DMS 273 (cell line): Measurements from ENCODE around the gene GALNT17.
"Not testable (repeated sequence)": the region's sequence is repeated elsewhere in the genome, so short reads cannot be mapped to it uniquely, and the experiment has no call there.

Experiments
- DNase-seq: peaks from one replicate; lab custom pipeline; 2025; ENCODE audit not compliant: unreplicated experiment; lab: John Stamatoyannopoulos, UW

GALNT17 gene

DNA sequence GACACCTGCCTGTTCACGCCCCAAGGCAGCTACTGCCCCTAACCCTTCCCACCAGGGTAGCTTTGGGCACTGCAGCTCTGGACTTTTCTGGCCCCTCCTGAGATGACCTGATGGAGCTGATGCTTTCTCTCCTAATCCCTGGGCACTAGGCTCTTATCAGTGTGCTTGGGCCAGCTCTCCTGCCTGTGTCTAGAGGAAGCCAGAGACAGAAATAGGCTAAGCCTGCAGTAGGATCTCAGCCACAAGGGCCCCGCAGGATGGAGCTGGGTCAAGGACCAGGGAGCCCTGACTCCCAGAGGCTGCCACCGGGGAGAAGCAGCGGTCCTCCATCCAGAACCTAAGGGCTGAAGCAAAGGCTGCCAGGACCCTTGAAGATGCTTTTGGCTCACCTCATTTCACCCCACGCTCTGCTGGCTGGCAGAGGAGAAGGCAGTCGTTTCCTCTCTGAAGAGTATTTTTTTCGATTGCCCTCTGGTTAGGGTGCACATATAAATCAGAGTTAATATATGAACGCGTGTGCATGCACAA, 580.8 kb downstream of the GALNT17 start:
- DNase-seq, result no peak

DNA sequence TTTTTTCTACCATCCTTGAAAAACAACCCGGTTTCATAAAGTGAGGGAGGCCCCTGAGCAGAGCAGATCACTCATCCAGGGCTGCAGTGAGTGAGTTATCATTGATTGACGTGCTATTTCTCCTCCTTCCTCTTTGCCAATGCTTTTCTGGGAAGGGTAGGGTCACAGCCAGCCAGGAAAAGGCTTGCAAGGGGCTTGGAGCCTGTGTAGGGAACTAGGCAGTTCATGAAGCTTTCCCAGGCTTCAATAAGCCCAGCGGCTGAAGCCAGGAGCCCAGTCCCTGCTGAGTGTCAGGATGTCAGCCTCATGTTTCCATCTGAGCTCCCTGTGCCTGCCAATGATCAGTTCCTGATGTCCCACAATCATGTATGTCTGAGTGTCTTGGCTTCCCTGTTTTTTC, 584.7 kb downstream of the GALNT17 start:
- DNase-seq, result peak; percentile 30

DNA sequence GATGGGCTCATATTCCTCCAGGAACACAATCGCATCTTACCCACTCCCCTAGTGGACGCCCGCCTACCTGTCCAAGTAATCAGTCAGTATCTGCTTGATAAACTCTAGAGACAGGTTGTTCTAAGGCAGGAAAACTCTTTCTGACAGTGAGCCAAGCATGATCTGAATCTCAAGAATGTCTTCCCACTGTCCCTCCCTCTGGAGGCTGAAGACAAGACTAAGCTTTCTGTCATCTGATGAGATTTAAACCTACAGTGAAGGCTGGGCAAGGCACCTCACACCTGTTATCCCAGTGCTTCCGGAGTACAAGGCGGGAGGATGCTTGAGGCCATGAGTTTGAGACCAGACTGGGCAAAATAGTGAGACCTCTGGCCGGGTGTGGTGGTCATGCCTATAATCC, 586.6 kb downstream of the GALNT17 start:
- DNase-seq, result no peak

DNA sequence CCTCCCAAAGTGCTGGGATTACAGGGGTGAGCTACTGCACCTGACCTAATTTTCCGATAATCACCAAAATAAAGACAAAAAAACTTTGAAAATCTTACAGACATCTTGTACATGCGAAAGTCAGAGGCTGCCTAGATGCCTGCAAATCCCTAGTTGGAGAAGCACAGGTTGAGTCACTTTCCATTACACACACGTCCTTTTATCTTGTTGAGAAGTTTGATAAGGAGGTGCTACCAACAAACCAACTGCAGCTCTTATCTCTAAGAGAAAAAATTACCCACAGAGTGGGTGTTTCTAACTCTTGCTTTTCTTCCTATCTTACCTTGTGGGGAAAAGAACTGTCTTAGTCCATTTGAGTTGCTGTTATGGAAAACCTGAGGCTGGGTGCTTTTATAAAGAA, 589.8 kb downstream of the GALNT17 start:
- DNase-seq, result no peak

DNA sequence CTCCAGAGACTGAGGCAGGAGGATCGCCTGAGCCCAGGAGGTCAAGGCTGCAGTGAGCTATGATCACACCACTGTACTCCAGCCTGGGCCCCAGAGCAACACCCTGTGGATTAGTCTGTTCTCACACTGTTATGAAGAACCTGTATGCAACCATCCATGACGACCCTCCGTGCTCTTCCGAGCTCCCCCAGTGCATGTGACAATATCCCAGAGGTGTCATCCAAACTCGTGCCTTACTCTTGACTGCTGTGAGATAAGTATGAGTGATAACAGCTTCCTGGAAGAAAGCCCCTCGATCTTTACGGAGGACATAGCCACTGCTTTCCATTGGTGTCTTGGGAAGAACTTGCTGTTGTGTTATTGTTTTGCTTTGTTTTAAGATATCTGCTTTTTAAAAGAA, 591.9 kb downstream of the GALNT17 start:
- no peak for DNase-seq

DNA sequence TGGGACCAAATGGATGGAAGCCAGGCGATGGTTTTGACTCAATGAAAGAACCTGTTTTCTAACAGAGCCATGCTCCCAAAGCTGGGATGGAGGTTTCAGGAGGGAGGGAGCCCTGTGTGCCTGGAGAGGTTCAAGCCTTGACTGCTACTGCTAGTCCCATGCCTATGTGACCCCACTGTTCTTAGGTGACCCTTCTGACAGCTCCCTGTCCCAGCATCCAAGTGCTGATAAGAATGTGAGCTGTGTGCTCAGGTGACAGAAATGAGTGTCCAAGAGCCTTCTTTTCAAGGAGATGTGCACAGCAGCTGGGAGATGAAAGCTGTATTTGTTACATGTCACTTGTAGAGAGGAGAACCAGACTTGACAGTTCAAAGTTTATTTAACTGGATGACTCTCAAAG, 595.4 kb downstream of the GALNT17 start:
- no peak for DNase-seq

DNA sequence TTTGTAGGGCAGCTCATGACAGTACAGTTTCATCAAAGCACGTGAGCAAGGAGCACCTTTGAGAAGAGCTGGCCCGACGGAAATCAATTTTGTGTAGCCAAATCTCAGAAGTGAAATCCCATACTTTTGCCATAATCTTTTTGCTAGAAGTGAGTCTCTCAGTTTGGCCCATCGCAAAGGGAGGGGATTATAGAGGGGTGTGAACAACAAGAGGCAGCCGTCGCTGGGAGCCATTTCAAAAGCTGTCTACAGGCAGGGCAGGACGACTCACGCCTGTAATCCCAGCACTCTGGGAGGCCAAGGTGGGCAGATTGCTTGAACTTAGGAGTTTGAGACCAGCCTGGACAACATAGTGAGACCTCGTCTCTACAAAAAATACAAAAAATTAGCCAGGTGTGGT, 599.8 kb downstream of the GALNT17 start:
- DNase-seq, result no peak

DNA sequence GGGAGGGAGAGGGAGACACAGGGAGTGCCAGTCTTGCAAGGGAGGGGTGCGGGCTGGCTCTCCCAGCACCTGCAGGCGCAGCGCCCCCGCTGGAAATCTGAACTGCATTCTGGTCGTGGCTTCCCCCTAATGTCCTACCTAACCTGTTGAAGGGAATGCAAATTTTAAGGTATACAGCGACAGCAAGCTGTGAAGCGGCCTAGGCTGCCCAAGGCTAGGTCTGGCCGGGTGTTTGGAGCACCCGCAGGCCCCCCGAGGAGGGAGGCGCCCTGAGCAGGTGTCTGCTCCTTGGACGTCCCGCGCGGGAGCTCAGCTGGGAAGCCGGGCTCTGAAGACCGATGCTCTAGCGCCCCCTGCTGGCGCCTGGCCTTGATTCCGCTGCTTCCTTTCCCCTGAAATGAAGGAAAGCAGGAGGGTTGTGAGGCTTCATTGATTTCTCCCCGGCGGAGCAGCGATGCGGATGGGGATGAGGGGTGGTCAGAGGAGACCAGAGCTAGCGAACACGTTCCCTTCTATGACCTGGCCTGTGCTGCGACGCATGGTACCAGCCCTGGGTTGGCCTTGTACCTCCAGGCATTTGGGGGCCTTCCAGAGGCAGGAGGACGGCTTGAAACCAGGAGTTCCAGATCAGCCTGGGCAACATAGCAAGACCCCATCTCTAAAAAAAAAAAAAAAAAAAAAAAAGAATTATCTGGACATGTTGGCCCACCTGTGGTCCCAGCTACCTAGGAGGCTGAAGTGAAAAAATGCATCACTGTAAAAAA, 601.3 kb downstream of the GALNT17 start:
- peak; percentile 99 for DNase-seq

DNA sequence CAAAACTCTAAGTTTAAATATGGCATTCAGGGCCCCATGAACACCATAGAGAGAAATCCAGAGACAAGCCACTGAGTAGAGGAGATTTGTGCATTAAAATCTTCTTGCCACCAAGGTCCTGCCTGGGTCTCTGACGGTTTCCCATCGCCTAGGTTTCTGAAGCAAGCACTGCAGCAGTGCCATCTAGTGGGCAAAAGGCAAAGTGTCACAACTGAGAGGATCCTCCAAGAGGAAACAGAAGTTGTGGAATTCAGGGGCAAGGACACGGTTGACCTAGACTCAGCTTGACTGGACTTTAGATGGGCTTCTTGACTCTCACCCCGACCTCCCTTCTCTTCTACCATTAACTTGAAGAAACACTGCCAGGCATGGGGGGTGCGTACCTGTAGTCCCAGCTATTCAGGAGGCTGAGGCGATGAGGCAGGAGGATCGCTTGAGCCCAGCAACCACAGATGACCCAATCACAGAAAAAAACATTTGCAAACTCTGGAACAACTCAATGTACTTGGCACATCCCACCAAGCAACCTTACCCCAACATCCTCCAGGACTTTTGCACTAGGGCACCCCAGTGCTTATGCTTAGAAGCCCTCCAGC, 604.1 kb downstream of the GALNT17 start:
- DNase-seq, result peak; percentile 94

DNA sequence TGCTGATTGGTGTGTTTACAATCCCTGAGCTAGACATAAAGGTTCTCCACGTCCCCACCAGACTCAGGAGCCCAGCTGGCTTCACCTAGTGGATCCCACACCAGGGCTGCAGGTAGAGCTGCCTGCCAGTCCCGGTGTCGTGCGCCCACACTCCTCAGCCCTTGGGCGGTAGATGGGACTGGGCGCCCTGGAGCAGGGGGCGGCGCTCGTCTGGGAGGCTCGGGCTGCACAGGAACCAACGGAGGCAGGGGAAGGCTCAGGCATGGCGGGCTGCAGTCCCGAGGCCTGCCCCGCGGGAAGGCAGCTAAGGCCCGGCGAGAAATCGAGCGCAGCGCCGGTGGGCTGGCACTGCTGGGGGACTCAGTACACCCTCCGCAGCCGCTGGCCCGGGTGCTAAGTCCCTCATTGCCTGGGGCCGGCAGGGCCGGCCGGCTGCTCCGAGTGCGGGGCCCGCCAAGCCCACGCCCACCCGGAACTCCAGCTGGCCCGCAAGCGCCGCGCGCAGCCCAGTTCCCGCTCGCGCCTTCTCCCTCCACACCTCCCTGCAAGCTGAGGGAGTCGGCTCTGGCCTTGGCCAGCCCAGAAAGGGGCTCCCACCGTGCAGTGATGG, 606.1 kb downstream of the GALNT17 start:
- not testable (repeated sequence) for DNase-seq

DNA sequence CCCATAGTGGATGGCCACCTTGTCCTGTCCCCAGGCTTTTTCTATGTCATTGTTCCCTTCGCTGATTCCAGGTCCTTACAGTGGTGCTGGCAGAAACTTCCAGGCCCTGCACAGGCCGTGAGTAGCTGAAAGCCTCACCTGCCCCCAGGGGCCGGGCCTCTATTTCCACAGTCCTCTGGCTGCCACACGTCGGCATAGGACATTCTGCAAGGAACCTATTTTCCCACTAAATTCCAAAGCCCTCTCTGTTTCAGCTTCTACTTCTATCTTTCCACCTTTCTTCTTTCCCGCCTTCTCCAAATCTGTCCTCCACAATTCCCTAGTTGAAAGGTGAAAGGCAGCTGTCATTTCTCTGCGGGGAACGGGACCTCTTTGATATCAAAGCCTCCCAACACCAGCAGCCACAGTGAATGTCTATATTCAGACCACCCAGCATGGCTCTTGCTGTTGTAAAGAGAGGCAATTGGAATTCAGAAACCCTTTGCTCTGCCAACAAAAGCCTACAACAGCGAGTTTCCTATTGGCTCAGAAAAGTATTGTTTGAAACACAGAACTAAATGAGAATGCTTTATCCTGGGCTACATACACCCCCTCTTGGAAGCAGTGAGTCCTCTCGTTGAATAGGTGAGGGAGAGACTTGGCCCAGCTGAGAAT, 607.7 kb downstream of the GALNT17 start:
- no peak for DNase-seq

DNA sequence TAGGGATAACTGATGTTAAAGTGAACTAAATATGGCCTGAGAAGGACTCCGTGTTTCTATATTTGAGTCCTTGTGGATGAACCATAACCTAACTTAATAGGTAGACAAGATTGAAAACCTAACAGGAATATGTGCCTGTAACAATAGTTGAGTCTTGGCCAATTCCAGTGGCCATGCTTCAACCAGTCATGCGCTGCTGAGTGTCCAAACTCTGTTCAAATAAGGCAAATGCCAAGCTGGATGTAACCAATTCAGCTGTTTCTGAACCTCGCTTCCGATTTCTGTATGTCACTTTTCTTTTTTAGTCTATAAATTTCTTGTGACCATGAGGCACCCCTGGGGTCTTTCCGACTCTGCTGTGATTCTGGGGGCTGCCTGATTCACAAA, 608.2 kb downstream of the GALNT17 start:
- DNase-seq, result no peak

DNA sequence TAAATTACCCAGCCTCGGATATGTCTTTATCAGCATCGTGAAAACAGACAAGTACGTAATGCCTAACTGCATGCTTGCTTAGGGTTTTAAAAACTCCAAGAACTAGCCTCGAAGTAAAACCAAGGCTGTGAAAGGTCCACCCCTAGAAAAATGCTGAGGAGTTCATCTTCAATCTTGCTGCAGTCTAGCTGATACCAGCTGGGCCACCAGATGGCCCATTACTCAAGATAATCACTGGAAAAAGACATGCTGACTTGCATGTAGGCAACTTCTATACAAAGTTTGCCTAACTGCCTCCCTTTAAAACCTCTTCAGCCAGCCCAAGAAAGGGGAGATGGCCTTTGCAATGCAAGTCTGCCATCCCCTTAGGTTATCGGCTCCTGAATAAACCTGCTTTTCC, 614.1 kb downstream of the GALNT17 start:
- peak; percentile 93 for DNase-seq

DNA sequence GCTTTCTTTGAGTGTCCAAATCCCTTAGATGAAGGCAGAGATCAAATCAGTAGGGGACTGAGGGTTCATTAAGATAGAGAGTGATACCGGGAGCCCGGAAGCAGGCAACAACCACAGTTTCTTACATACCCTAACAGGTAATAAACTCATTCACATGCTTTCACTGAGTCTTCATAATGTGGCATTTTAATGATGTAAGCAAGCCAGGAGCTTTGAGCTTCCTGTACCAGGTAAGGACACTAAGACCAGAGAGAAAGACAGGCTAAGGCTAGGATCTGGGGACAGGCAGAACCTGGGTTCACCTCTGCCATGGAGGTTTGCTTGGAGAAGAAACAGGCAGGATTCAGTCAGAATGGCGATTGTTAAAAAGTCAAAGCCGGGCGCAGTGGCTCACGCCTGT, 618.3 kb downstream of the GALNT17 start:
- no peak for DNase-seq

DNA sequence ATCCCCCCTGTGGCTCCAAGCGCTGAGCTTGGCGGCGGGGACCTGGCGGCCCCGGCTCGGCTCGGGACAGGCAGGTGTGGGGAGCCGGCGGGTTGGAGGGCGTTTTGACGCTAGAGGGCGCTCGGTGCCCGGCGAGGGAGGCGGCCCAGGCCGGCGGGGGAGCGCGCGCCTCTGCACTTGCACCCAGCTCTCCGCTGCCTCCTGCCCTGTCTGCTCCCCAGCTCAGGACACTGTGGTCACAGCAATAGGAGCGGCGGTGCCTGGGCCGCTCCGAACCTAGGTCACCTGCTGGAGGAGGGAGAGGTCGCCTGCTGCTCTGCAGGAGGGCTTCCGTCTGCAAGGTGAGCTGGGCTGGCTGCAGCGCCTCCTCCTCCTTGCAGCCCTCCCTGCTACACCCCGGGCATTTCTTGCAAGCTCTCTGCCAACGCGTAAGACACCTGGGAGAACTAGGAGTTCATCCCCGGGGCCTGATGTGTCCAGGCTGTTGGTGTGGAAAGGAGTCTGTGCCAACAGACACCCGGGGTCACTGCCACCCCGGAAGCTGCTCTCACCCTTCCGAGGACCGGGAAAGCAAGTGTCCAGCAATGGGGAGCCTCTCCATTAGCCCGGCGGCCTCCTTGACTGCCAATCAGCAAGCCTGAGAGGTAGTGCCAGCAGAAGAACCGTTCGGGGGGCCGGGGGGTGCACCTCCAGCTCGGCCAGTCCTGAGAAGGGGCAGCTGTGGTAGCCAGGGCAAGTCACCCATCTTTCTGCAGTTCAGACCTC, 620.4 kb downstream of the GALNT17 start:
- DNase-seq, result peak; percentile 95

DNA sequence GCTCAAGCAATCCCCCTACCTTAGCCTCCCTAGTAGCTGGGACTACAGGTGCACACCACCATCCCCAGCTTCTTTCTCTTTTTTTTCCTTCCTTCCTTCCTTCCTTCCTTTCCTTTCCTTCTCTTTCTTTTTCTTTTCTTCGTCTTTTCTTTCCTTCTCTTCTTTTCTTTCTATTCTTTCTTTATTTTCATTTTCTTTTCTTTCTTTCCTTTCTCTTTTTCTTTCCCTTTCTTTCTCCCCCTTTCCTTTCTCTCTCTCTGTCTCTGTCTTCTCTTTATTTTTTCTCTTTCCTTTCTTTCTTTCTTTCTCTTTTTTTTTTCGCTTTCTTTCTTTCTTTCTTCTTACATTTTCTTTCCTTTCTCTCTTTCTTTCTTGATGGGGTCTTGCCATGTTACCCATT, 621.3 kb downstream of the GALNT17 start:
- DNase-seq, result no peak

DNA sequence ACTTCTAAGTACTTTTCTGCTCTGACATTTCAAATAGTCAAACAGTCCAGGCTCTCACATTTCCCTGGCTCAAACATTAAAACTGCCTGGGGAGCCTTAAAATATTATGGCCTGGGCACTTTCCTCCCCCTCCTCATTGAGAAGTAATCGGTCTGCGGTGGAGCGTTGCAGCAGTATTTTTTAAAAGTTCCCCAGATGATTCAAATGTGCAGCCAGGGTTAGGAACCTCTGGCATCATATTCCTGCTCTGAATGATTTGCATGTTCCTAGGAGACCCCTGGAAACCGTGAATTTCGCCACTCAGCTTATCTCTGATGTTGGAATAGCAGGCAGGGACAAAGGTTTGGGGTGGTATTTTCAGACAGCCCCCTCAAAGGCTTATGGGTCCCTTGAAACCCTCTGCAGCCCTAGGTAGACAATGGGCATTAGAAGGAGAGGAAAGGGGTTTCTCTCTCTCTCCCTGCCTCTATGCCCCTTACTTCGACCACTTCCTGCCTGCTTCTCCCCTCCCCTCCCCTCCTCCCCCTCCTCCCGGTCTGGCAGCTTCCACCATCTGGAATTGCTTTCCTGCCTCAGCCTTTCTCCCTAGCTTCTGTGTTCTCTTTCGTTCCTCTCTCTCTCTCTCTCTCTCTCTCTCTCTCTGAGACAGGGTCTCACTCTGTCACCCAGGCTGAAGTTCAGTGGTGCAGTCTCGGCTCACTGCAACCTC, 622.2 kb downstream of the GALNT17 start:
- peak; percentile 49 for DNase-seq

DNA sequence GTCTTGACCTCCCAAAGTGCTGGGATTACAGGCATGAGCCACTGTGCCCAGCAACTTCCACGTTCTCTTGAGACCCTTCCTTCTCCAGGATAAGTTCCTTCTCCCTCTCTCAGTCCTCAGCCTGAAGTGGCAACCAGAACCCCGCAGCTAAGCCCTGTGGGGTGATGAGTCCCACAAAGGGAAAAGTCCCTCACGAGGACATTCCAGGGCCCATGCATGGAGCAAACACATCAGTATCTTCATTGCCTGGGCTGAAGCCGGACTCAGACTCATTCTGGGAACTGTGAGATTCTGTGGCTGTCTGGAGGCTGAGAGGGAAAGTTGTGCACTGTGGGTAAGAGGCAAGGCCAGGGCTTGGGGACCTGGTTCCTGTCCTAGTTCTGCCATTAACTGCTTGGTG, 622.9 kb downstream of the GALNT17 start:
- DNase-seq, result no peak

DNA sequence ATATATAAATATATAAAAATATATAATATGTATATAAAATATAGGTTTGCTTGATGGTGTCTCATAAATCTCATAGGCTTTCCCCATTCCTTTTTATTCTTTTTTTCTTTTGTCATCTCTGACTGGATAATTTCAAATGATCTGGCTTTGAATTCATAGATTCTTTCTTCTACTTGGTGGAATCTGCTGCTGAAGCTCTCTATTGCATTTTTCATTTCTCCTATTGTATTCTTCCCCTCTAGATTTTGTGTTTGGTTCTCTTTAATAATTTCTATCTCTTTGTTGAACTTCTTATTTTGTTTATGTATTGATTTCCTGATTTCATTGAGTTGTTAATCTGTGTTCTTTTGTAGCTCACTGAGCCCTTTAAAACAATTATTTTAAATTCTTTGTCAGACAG, 629.4 kb downstream of the GALNT17 start:
- DNase-seq, result peak; percentile 20
